SJSA1 (cell line): Measurements from ENCODE around the gene SLC35B4. TPM values are rescaled to one million over a fixed set of nuclear protein-coding genes. Genes with fewer than 3 reads are reported as not detected.

Experiments
- DNase-seq, 2 experiments: peaks; one replicate each; pipeline ENCODE4 v3.0.0-alpha.2; 2015 to 2020; ENCODE audit warnings: low spot score in 2 of 2, low read depth in 1 of 2
- H3K27ac ChIP-seq: fragments of 250-450 bp; sonication (Bioruptor Pico); 2 replicates; pipeline ENCODE4 v1.5.1; 2020; ENCODE audit warnings: mild to moderate bottlenecking, moderate library complexity
- H3K27me3 ChIP-seq: fragments of 250-450 bp; sonication (Bioruptor Pico); replicated peaks from 2 replicates; pipeline ENCODE4 v1.5.1; 2020; ENCODE audit warnings: mild to moderate bottlenecking, moderate library complexity
- H3K36me3 ChIP-seq: fragments of 250-450 bp; sonication (Bioruptor Pico); 2 replicates; pipeline ENCODE4 v1.5.1; 2020; ENCODE audit warnings: mild to moderate bottlenecking
- H3K4me1 ChIP-seq: fragments of 250-450 bp; sonication (Bioruptor Pico); replicated peaks from 2 replicates; pipeline ENCODE4 v1.6.1; 2021; ENCODE audit warnings: mild to moderate bottlenecking
- H3K4me3 ChIP-seq: fragments of 250-450 bp; sonication (Bioruptor Pico); 2 replicates; pipeline ENCODE4 v1.5.1; 2020; ENCODE audit warnings: mild to moderate bottlenecking
- H3K9me3 ChIP-seq: fragments of 250-450 bp; sonication (Bioruptor Pico); replicated peaks from 2 replicates; pipeline ENCODE4 v1.5.1; 2020; ENCODE audit warnings: mild to moderate bottlenecking
- total RNA-seq: library from RNA; depleted of rRNA; stranded (reverse); fragments of >200 nt; shearing (Covaris generic); gene quantifications from 2 replicates; pipeline ENCODE4 v1.2.3, GENCODE V29; 2014

SLC35B4 gene
- total RNA-seq, 1 experiment from 2014 or later: 19.6 TPM

DNA sequence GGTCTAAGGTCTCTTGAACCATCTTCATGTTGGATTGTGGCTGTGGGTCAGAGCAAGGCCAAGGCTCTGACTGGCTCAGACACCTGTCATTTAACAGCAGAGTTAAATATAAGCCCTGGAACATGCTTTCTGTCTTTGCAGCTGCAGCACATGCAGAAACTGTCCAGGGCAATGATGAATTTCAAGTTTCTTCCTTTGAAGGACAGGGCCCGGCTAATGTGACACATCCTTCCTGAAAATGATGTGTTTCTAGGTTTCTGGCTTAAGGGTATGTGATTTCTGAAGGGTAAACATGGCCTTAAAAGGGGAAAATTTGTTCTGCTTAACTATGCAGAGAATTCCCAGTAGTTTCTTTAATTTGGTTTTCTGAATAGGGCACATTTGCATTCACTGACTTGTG is 34.0 kb upstream of the SLC35B4 start:
- DNase-seq: no peak
- Histone ChIP-seq H3K27ac (no peak overlapping the region), H3K27me3 (0 out of 2 replicates have a peak, but pooled peaks cover 4% of the 10 kb centered on the region), H3K4me3 (no peak overlapping the region), H3K4me1 (no peaks in the 10 kb centered on the region), H3K9me3 (no peaks in the 10 kb centered on the region), H3K36me3 (no peaks in the 10 kb centered on the region)

DNA sequence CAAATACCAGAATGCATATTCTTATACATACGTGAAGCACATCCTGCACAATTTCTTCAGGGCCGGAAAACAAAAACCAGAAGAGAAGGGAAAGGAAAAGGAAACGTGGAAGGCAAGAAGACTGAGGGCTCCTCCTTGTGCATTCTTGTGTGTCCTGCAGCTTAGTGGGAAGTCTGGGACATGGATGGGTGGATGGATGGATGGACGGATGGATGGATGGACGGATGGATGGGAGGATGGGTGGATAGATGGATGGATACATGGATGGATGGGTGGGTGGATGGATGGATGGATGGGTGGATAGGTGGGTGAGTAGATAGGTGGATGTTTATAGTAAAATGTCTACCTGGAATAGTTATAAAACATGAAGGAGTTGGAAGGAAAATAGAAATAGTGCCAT is 30.8 kb upstream of the SLC35B4 start:
- Histone ChIP-seq H3K27me3 (0 out of 2 replicates have a peak, but pooled peaks cover 4% of the 10 kb centered on the region), H3K36me3 (no peaks in the 10 kb centered on the region), H3K4me1 (no peaks in the 10 kb centered on the region), H3K27ac (no peak overlapping the region), H3K4me3 (no peak overlapping the region), H3K9me3 (no peaks in the 10 kb centered on the region)
- no peak for DNase-seq

DNA sequence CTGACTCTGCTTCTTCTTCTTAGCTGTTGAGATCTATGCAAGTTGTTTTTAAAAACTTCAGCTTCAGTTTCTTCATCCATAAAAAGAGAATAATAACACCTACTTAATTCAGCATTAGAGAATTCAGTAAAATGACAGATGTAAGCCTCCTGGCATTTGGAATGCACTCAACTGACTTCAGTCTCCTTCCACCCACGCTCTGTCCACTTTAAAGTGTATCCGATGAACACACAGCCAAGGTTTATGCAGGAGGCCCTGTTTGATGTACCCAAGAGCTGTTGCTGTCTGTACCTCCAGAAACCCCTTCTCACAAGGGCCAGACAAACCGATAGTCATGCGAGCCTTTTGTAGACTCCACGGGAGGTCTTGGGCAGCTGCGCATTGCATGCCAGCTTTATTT is 27.1 kb upstream of the SLC35B4 start:
- Histone ChIP-seq H3K27ac (no peak overlapping the region), H3K9me3 (no peaks in the 10 kb centered on the region), H3K36me3 (no peaks in the 10 kb centered on the region), H3K27me3 (peaks cover 4% of the 10 kb centered on the region), H3K4me1 (no peaks in the 10 kb centered on the region), H3K4me3 (no peak overlapping the region)
- DNase-seq: no peak

DNA sequence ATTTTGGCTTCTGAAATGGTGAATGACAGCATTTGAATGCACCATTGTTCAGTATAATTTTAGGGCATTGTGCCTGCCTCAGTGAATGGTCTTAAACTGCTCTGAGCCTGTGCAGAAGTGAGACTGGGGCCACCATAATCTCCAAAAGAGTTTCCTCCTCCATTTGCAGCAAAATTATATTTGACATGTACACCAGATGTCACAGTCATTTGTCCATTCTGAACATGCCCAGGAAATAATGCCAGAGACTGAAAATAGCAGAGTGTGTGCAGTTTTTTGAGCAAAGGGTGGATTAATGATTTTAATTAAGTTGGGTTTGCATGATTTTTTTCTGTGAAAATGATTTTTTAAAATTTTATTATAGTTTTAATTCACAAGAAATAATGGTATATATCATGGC is 26.4 kb upstream of the SLC35B4 start:
- no peak overlapping the region for H3K27ac ChIP-seq
- no peaks in the 10 kb centered on the region for H3K9me3 ChIP-seq
- no peaks in the 10 kb centered on the region for H3K4me1 ChIP-seq

DNA sequence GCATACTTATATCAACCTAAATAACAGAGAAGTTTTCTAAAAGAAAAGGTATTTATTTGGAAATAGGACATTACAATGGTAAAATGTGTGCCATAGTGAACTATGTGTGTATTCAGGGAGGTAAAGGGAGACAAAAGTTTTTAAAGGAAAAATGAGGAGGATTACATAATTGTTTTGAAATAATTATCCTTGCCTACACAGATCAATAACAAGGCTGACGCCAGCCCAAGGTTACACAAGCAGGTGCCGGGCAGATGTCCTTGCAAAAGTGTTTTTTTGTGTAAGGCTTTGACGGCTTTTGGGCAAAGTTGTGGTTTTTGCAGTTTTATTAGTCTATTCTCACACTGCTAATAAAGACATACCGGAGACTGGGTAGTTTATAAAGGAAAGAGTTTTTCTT is 22.7 kb upstream of the SLC35B4 start:
- Histone ChIP-seq H3K36me3 (no peaks in the 10 kb centered on the region), H3K27me3 (peaks cover 4% of the 10 kb centered on the region), H3K9me3 (no peaks in the 10 kb centered on the region), H3K27ac (no peak overlapping the region), H3K4me1 (no peaks in the 10 kb centered on the region), H3K4me3 (no peak overlapping the region)
- DNase-seq: no peak

More for the DNA sequence above, 26.4 kb upstream of the SLC35B4 start:
- Histone ChIP-seq H3K36me3 (no peaks in the 10 kb centered on the region), H3K4me3 (no peak overlapping the region), H3K27me3 (peaks cover 4% of the 10 kb centered on the region)
- DNase-seq: no peak

DNA sequence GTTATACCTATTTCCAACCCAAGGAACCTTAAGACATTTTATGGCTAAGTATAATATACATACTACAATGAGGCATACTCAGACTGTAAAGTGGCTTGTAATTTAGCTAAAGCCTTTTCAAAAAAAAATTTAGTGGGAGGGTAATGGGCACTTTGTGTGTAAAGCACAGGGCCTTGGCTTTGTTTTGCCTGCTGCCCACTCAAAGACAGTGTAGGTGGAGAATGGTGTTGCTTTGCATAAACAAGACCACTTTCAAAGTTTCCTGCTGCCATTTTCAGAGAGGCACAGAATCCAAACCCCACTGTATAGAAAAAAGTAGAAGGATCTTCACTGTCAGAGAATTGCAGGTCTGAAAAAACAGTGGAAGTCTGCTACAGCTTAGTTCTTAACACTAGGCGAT is 21.2 kb upstream of the SLC35B4 start:
- no peak for DNase-seq
- H3K9me3 ChIP-seq: no peaks in the 10 kb centered on the region
- no peak overlapping the region for H3K4me3 ChIP-seq
- peaks cover 9% of the 10 kb centered on the region for H3K27me3 ChIP-seq
- no peak overlapping the region for H3K27ac ChIP-seq
- H3K36me3 ChIP-seq: no peaks in the 10 kb centered on the region
- H3K4me1 ChIP-seq: no peaks in the 10 kb centered on the region

DNA sequence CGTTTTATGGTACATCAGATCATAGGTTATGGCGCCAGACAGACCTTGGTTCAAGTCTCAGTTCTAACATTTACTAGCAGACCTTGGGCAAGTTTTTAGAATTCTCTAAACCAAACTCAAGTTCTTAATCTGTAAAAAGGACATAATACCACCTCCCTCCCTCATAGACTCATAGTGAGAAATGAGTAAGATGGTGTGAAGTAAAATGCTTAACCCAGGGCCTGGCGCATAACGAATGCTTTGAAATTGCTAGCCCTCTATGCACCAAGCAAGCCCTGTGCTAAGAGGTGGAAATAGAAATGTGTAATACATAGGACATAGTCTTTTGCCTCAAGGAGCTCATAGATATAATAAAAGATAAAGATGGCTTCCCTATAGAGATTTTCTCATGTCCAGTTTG is 17.7 kb upstream of the SLC35B4 start:
- H3K4me3 ChIP-seq: no peak overlapping the region
- H3K4me1 ChIP-seq: no peaks in the 10 kb centered on the region
- H3K36me3 ChIP-seq: no peaks in the 10 kb centered on the region
- H3K27me3 ChIP-seq: peaks cover 14% of the 10 kb centered on the region; the same call in 1 of the 2 replicates
- H3K9me3 ChIP-seq: no peaks in the 10 kb centered on the region
- DNase-seq: no peak
- H3K27ac ChIP-seq: no peak overlapping the region

DNA sequence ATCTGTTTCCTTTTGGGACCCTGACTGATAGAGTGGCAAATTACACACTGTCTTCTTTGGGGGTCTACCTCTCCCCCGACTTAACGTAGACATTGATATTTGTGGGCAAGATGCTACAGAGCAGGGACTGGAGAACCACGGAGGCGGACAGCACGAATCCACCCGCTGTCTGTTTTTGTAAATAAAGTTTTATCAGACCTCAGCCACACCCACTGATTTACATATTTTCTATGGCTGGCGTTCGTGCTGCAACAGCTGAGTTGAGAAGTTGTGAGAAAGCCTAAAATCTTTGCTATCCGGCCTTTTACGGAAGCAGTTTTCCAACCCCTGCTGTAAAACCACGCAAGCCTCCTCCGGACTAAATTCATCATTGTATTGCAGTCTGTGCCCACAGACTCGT is 17.2 kb upstream of the SLC35B4 start:
- no peaks in the 10 kb centered on the region for H3K9me3 ChIP-seq
- H3K27me3 ChIP-seq: peaks cover 15% of the 10 kb centered on the region; the same call in 1 of the 2 replicates
- no peak overlapping the region for H3K4me3 ChIP-seq
- DNase-seq: no peak
- no peaks in the 10 kb centered on the region for H3K4me1 ChIP-seq
- H3K27ac ChIP-seq: no peak overlapping the region
- no peaks in the 10 kb centered on the region for H3K36me3 ChIP-seq

DNA sequence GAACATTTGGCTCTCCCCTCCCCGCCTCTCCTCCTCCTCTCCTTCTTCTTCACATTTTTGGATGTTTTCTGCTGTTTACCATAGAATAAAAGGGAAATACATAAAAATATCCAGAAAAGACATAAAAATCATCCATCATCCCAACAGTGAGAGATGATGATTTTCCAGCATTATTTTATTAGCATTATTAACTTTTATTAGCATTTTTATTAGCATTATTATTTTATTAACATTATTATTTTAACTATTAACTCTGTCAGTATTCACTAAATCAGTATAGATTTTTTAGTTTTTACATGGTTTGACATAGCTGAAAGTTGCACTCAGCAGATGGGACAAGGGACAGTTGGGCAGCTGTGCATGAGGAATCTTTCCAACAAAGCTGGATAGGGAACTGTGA is 16.2 kb upstream of the SLC35B4 start:
- Histone ChIP-seq H3K9me3 (no peaks in the 10 kb centered on the region), H3K27me3 (peaks cover 15% of the 10 kb centered on the region; the same call in 1 of the 2 replicates), H3K4me3 (no peak overlapping the region), H3K36me3 (no peaks in the 10 kb centered on the region), H3K27ac (no peak overlapping the region), H3K4me1 (no peaks in the 10 kb centered on the region)
- DNase-seq: no peak

DNA sequence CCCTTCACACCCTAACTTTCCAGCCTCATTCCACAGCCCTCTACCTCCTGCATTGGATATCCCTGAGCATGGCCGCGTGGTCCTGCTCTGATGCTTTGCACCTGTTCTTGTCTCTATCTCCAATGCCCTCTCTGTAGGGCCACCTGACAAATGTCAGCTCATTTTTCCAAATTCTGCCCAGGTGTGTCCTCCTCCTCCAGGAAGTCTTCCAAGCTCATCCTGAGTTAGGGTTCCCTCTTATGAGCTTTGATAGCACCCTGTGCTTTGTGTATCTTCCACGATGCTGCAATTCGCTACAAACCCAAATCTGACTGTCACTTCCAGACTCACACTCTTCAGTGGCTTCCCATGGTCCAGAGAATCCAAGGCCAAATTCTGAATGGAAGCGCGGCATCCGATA is 14.7 kb upstream of the SLC35B4 start:
- no peak overlapping the region for H3K27ac ChIP-seq
- no peaks in the 10 kb centered on the region for H3K9me3 ChIP-seq
- H3K4me1 ChIP-seq: no peaks in the 10 kb centered on the region
- DNase-seq: no peak
- H3K27me3 ChIP-seq: peaks cover 16% of the 10 kb centered on the region; the same call in 1 of the 2 replicates
- no peak overlapping the region for H3K4me3 ChIP-seq
- no peaks in the 10 kb centered on the region for H3K36me3 ChIP-seq

DNA sequence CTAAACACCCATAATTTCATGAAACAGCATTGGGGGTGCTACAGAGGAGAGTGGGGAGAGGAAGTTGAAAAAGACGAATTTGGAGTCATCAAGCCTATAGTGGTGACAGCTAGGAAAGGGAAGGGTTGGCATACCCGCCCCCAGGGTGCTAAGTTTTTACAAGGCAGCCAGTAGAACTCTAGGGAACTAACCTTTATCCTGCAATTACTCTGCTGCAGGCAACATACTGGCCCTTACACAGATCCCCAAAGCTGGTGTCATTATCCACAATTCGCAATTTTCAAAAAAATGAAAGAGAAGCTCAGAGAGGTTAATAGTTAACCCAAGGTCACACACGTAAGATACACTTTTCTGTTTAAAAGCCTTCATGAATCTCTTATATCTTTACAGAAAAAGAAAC is 14.2 kb upstream of the SLC35B4 start:
- H3K9me3 ChIP-seq: no peaks in the 10 kb centered on the region
- no peak overlapping the region for H3K4me3 ChIP-seq
- H3K36me3 ChIP-seq: no peaks in the 10 kb centered on the region
- H3K27me3 ChIP-seq: peaks cover 20% of the 10 kb centered on the region; the same call in 1 of the 2 replicates
- H3K4me1 ChIP-seq: no peaks in the 10 kb centered on the region
- no peak for DNase-seq
- H3K27ac ChIP-seq: no peak overlapping the region

DNA sequence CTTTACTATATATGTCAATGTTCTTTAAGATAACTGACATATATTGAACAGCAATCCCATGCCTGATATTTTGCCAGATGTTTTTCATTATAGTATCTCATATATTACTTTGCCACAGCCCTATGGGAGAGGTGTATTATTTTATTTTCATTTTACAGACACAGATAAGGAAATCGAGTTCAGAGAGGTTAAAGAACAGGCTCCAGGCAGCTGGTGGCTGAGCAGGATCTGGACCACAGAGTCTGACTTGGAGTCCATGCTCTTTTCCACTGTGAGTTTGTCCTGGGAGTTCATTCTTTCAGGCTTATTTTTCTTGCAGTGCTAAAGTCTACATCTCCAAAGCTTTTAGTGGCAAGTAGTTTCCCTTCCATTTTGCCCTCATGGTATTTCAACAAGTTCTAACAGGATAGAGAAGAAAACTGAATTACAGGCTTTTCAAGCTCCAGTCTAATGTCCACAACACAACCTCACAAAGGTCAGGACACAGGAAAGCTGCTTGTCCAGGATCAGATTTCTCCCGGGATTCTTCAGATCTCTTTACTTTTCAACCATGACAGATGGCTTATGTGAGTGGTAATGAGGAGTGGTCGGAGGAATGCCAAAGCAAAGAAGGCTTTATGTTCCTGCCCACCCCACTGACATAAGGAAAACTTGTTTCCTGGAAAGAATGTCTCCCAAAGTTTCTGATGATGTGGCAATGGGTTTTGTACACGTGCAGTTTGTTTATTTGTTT is 13.1 kb upstream of the SLC35B4 start:
- H3K27ac ChIP-seq: no peak overlapping the region
- peaks cover 20% of the 10 kb centered on the region; the same call in 1 of the 2 replicates for H3K27me3 ChIP-seq
- H3K4me3 ChIP-seq: no peak overlapping the region
- no peaks in the 10 kb centered on the region for H3K4me1 ChIP-seq
- no peak for DNase-seq
- no peaks in the 10 kb centered on the region for H3K9me3 ChIP-seq
- H3K36me3 ChIP-seq: no peaks in the 10 kb centered on the region

DNA sequence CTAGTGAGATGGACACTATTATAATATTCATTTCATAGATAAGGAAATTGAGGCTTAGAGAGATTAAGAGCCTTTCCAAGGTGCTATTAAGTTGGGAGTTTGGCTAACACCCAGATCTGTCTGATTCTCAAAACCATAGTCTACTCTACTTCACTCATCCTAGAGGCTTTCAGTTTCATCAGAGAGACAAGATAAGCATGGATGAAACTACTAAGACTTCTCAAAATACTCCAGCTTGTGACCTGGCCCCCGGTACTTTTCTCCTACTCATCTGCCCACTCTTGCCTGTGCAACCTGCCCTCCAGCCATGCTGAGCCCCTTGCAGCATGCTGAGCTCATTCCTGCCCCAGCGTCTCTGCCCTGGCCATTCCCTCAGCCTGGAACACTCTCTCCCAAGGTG is 12.2 kb upstream of the SLC35B4 start:
- H3K27ac ChIP-seq: no peak overlapping the region
- no peak overlapping the region for H3K4me3 ChIP-seq
- H3K9me3 ChIP-seq: no peaks in the 10 kb centered on the region
- no peak for DNase-seq
- H3K4me1 ChIP-seq: no peaks in the 10 kb centered on the region
- peaks cover 20% of the 10 kb centered on the region; the same call in 1 of the 2 replicates for H3K27me3 ChIP-seq
- H3K36me3 ChIP-seq: no peaks in the 10 kb centered on the region

DNA sequence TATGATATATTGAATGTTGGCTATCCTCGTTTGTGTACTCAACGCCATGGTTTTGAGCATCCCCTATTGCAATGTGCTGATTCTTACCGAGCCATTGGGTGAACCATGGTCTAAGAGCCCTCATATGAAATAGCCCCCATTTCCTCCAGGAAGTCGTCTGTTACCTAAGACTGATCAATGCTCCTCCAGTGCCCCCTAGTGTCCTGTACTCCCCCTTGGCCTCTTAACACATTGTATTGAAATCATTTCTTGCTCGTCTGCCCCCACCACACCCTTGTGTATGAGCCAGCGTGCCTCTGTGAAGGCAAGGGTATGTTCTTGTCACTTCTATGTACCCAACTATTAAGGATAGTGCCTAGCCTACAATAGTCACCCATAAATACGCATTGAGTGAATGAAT is 11.2 kb upstream of the SLC35B4 start:
- Histone ChIP-seq H3K4me1 (no peaks in the 10 kb centered on the region), H3K36me3 (no peaks in the 10 kb centered on the region), H3K4me3 (no peak overlapping the region), H3K27ac (no peak overlapping the region), H3K27me3 (peaks cover 14% of the 10 kb centered on the region; the same call in 1 of the 2 replicates), H3K9me3 (no peaks in the 10 kb centered on the region)
- peak; percentile 28 to 52 for DNase-seq

DNA sequence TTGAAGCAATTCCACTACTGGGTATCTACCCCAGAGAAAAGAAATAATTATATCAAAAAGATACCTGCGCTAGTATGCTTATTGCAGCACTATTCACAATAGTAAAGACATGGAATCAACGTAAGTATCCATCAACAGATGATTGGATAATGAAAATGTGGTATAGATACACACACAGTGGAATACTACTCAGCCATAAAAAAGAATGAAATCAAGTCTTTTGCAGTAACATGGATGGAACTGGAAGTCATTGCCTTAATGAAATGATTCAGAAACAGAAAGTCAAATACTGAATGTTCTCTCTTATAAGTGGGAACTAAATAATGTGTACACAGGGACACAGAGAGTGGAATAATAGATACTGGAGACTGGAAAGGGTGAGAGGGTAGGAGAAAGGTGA is 7.4 kb upstream of the SLC35B4 start:
- Histone ChIP-seq H3K4me1 (peaks cover 9% of the 10 kb centered on the region), H3K9me3 (no peaks in the 10 kb centered on the region), H3K36me3 (no peaks in the 10 kb centered on the region), H3K27me3 (peaks cover 5% of the 10 kb centered on the region; the same call in 1 of the 2 replicates), H3K27ac (no peak overlapping the region), H3K4me3 (no peak overlapping the region)
- no peak for DNase-seq
